Measurements from ENCODE around the gene TCEAL4.

DNA sequence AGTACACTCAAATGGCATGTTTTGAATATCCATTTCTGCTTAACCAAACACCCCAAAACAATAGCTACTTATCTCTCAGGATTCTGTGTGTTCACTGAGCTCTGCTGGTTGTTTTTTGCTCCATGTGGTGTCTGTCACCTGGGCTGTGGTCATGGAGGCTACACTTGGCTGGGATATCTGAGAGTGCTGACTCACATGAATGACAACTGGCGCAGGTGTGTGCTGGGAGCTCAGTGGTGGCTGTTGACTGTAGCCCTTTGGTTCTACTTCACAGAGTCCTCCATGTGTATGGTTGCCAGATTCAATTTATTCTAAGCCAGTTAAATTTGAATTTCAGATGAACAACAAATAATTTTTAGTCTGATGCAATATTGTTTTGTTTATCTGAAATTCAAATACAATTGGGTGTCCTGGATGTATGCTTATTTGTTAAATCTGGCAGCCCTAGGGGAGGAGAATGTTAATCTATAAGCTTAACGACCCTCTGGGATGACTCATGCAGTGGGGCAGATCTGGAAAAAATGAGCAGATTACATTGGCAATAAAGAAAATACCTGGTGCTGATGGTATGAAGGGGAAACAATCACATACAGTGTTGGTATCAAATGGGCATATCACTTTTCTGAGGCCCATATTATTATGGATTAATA lies 28.2 kb upstream of the TCEAL4 start:
- TF ChIP-seq EZH2phosphoT487 (IDR thresholded peaks at IDR 0.05; ENCODE audit: borderline replicate concordance), result no peak
- TF ChIP-seq, protein P1, sequence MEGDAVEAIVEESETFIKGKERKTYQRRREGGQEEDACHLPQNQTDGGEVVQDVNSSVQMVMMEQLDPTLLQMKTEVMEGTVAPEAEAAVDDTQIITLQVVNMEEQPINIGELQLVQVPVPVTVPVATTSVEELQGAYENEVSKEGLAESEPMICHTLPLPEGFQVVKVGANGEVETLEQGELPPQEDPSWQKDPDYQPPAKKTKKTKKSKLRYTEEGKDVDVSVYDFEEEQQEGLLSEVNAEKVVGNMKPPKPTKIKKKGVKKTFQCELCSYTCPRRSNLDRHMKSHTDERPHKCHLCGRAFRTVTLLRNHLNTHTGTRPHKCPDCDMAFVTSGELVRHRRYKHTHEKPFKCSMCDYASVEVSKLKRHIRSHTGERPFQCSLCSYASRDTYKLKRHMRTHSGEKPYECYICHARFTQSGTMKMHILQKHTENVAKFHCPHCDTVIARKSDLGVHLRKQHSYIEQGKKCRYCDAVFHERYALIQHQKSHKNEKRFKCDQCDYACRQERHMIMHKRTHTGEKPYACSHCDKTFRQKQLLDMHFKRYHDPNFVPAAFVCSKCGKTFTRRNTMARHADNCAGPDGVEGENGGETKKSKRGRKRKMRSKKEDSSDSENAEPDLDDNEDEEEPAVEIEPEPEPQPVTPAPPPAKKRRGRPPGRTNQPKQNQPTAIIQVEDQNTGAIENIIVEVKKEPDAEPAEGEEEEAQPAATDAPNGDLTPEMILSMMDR (conservative IDR thresholded peaks at IDR 0.05; ENCODE audit: low read length), result no peak

All from Loucy (cell line).